Measurements from ENCODE around the gene GPSM3.

GRCh38 chr6:32195652-32195901, 3.1 kb upstream of the GPSM3 start:
- TF ChIP-seq EZH2phosphoT487 (IDR thresholded peaks at IDR 0.05; ENCODE audit: insufficient read depth, low read depth): no peak
- TF ChIP-seq EZH2 (IDR thresholded peaks at IDR 0.05; ENCODE audit: insufficient read depth, poor library complexity, severe bottlenecking): no peak

Data from GM23248 (cell line).